PC-9 (cell line): Measurements from ENCODE around the gene YPEL2. TPM values are rescaled to one million over a fixed set of nuclear protein-coding genes. Genes with fewer than 3 reads are reported as not detected.

ENCODE experiments used
- BruUV-seq: library from RNA; stranded (reverse); fragments of 400-500 nt; replicated peaks from 2 replicates; lab custom pipeline; 2021; lab: Mats Ljungman, UMichigan
- CTCF ChIA-PET: fragments of 300-600 bp; sonication (Branson Sonifier 250); formaldehyde crosslinking; loops from one replicate; lab custom pipeline; 2022; ENCODE audit warnings: antibody characterized with exemption; lab: Charles Lee
- POLR2A ChIA-PET: fragments of 300-600 bp; sonication (Branson Sonifier 250); formaldehyde crosslinking; loops from one replicate; lab custom pipeline; 2022; ENCODE audit warnings: antibody characterized with exemption; ENCODE audit not compliant: unreplicated experiment; lab: Charles Lee
- DNase-seq, 2 experiments: peaks; one replicate each; pipeline versions ENCODE4 v3.0.0 to v3.0.0-alpha.2; 2015 to 2022; ENCODE audit warnings: mixed read lengths in 1 of 2
- H2AFZ ChIP-seq: fragments of 200-600 bp; sonication (generic); 2 replicates; pipeline ENCODE4 v1.8.1; 2017; ENCODE audit warnings: antibody characterized with exemption
- H3F3A ChIP-seq: fragments of 200-600 bp; sonication (generic); 2 replicates; pipeline ENCODE4 v1.8.1; 2017; ENCODE audit warnings: antibody characterized with exemption, mild to moderate bottlenecking, low read depth; ENCODE audit not compliant: insufficient read depth
- H3K27ac ChIP-seq: fragments of 200-600 bp; sonication (generic); 2 replicates; pipeline ENCODE4 v1.6.1; 2016; ENCODE audit warnings: mixed run types
- H3K27me3 ChIP-seq: fragments of 200-600 bp; sonication (generic); 2 replicates; pipeline ENCODE4 v1.6.1; 2016; ENCODE audit warnings: low read depth, mixed run types; ENCODE audit not compliant: insufficient read depth
- H3K36me3 ChIP-seq: fragments of 200-600 bp; sonication (generic); 2 replicates; pipeline ENCODE4 v1.6.1; 2016; ENCODE audit warnings: low read depth, mixed run types
- H3K4me1 ChIP-seq: fragments of 200-600 bp; sonication (generic); replicated peaks from 2 replicates; pipeline ENCODE4 v1.6.1; 2016; ENCODE audit warnings: mixed run types; ENCODE audit not compliant: insufficient read depth
- H3K4me2 ChIP-seq: fragments of 200-600 bp; sonication (generic); 2 replicates; pipeline ENCODE4 v1.6.1; 2017; ENCODE audit warnings: mixed run types
- H3K4me3 ChIP-seq: fragments of 200-600 bp; sonication (generic); 2 replicates; pipeline ENCODE4 v1.6.1; 2016; ENCODE audit warnings: mixed run types
- H3K79me2 ChIP-seq: fragments of 200-600 bp; sonication (generic); 2 replicates; pipeline ENCODE4 v1.6.1; 2017; ENCODE audit warnings: low read depth, mixed run types
- H3K9me2 ChIP-seq: fragments of 200-600 bp; sonication (generic); 2 replicates; pipeline ENCODE4 v1.8.1; 2017; ENCODE audit warnings: mild to moderate bottlenecking; ENCODE audit not compliant: insufficient read depth
- H3K9me3 ChIP-seq: fragments of 200-600 bp; sonication (generic); 2 replicates; pipeline ENCODE4 v1.8.1; 2016; ENCODE audit warnings: low read depth; ENCODE audit not compliant: insufficient read depth
- H4K20me1 ChIP-seq: fragments of 200-600 bp; sonication (generic); 2 replicates; pipeline ENCODE4 v1.8.1; 2017; ENCODE audit not compliant: insufficient read depth
- CTCF ChIP-seq: fragments of 200-600 bp; sonication (generic); conservative IDR thresholded peaks from 2 replicates; pipeline ENCODE4 v1.6.1; 2017; ENCODE audit warnings: mixed run types, antibody characterized with exemption, mild to moderate bottlenecking, moderate library complexity
- EZH2 ChIP-seq: fragments of 200-600 bp; sonication (generic); IDR thresholded peaks from 2 replicates; pipeline ENCODE4 v1.8.0; 2017; ENCODE audit warnings: antibody characterized with exemption, low read depth
- intact Hi-C: fragments of 100-400 bp; cut with micrococcal nuclease; formaldehyde crosslinking; loops from one replicate; pipeline ENCODE4 v1.10.0; 2022; ENCODE audit not compliant: unreplicated experiment
- total RNA-seq: library from RNA; stranded (reverse); gene quantifications from 2 replicates; pipeline ENCODE4 v1.2.3, GENCODE V29; 2021

YPEL2 gene
- total RNA-seq, 1 experiment from 2014 or later: 12.9 TPM

GRCh38 chr17:59300941-59301340 is 30.5 kb upstream of the YPEL2 start:
- Histone ChIP-seq H3K27ac (no peak overlapping the region), H3K4me2 (no peak overlapping the region), H4K20me1 (no peaks in the 10 kb centered on the region), H3K36me3 (no peaks in the 10 kb centered on the region), H3K9me3 (no peaks in the 10 kb centered on the region), H2AFZ (no peak overlapping the region), H3K4me3 (no peak overlapping the region), H3K27me3 (no peaks in the 10 kb centered on the region), H3K79me2 (no peaks in the 10 kb centered on the region), H3F3A (peaks cover 26% of the 10 kb centered on the region), H3K9me2 (no peaks in the 10 kb centered on the region), H3K4me1 (peaks cover 43% of the 10 kb centered on the region)
- intact Hi-C loops: no loop called here
- ChIA-PET CTCF (interaction anchor here (0.6 kb wide), 1 partner anchor 103 kb away, joined by 4 read pairs; no protein-coding TSS in a partner anchor), POLR2A (no interaction called here)
- no TSS peak for BruUV-seq
- TF ChIP-seq EZH2 (no peak), CTCF (no peak)
- no peak for DNase-seq

- no peak overlapping the region for H3K4me3 ChIP-seq
- ChIA-PET CTCF (no interaction called here), POLR2A (no interaction called here)
- H3K9me3 ChIP-seq: no peaks in the 10 kb centered on the region
- BruUV-seq: no TSS peak
- DNase-seq: no peak
- H3K4me2 ChIP-seq: no peak overlapping the region
- intact Hi-C loops: no loop called here
- TF ChIP-seq CTCF: no peak
- no peak for TF ChIP-seq EZH2
- no peaks in the 10 kb centered on the region for H4K20me1 ChIP-seq
- no peaks in the 10 kb centered on the region for H3K27me3 ChIP-seq
- H3K36me3 ChIP-seq: no peaks in the 10 kb centered on the region
- H3K9me2 ChIP-seq: no peaks in the 10 kb centered on the region
- no peak overlapping the region for H2AFZ ChIP-seq
- no peak overlapping the region for H3K27ac ChIP-seq
- no peaks in the 10 kb centered on the region for H3F3A ChIP-seq
- H3K4me1 ChIP-seq: 0 out of 2 replicates have a peak, but pooled peaks cover 6% of the 10 kb centered on the region
- no peaks in the 10 kb centered on the region for H3K79me2 ChIP-seq
Observed at GRCh38 chr17:59304811-59305210, 26.6 kb upstream of the YPEL2 start.

GRCh38 chr17:59310263-59310920 is 21.1 kb upstream of the YPEL2 start:
- H3K9me2 ChIP-seq: no peaks in the 10 kb centered on the region
- H2AFZ ChIP-seq: no peak overlapping the region
- no peak overlapping the region for H3K4me2 ChIP-seq
- POLR2A ChIA-PET: interaction anchor here (0.7 kb wide), 2 partner anchors 21 to 584 kb away, joined by 5 to 17 read pairs; no protein-coding TSS in a partner anchor
- H3K27ac ChIP-seq: no peak overlapping the region
- no peaks in the 10 kb centered on the region for H3K4me1 ChIP-seq
- intact Hi-C loops: loop anchor here (2.0 to 10.0 kb wide), 2 partner anchors 90 to 724 kb away; partner anchors contain the start of gene GDPD1
- no peaks in the 10 kb centered on the region for H3K9me3 ChIP-seq
- H3F3A ChIP-seq: no peaks in the 10 kb centered on the region
- no peaks in the 10 kb centered on the region for H3K27me3 ChIP-seq
- no peaks in the 10 kb centered on the region for H4K20me1 ChIP-seq
- CTCF ChIA-PET: interaction anchor here (0.5 to 1.1 kb wide), 8 partner anchors 11 to 725 kb away, joined by 3 to 8 read pairs (median 3); no protein-coding TSS in a partner anchor
- no peaks in the 10 kb centered on the region for H3K36me3 ChIP-seq
- H3K4me3 ChIP-seq: no peak overlapping the region
- H3K79me2 ChIP-seq: no peaks in the 10 kb centered on the region
- no TSS peak for BruUV-seq
- no peak for DNase-seq
- TF ChIP-seq EZH2 (no peak), CTCF (no peak)
